PFSK-1 (cell line): ENCODE measurements around the gene GPAT3.
A peak's percentile ranks its signal among the peaks of the same experiment; 100 is the strongest.

Experiments used
- FOXP2 ChIP-seq: optimal IDR thresholded peaks from 2 replicates; pipeline ENCODE3; 2011; ENCODE audit warnings: borderline replicate concordance, control low read depth, inconsistent platforms; ENCODE audit not compliant: insufficient read depth; ENCODE audit errors: extremely low read length, extremely low read depth
- POLR2AphosphoS5 ChIP-seq: IDR thresholded peaks from 2 replicates; pipeline ENCODE4 v1.6.1; 2012; ENCODE audit warnings: low read depth, mild to moderate bottlenecking, control low read depth, low read length, moderate library complexity
- REST ChIP-seq, 2 experiments: IDR thresholded peaks; 2 replicates each; pipeline versions ENCODE4 v1.6.1 to v1.8.0; 2011 to 2012; ENCODE audit warnings: low read depth in 2 of 2, low read length in 2 of 2, control low read depth in 1 of 2, inconsistent platforms in 1 of 2, mild to moderate bottlenecking in 1 of 2, moderate library complexity in 1 of 2; ENCODE audit not compliant: insufficient read depth in 1 of 2
- SIN3A ChIP-seq: IDR thresholded peaks from 2 replicates; pipeline ENCODE4 v1.6.1; 2012; ENCODE audit warnings: mild to moderate bottlenecking, low read length, moderate library complexity, borderline replicate concordance; ENCODE audit not compliant: insufficient read depth
- TAF1 ChIP-seq: IDR thresholded peaks from 2 replicates; pipeline ENCODE4 v1.6.1; 2012; ENCODE audit warnings: low read length, control low read depth, borderline replicate concordance; ENCODE audit not compliant: insufficient read depth

DNA sequence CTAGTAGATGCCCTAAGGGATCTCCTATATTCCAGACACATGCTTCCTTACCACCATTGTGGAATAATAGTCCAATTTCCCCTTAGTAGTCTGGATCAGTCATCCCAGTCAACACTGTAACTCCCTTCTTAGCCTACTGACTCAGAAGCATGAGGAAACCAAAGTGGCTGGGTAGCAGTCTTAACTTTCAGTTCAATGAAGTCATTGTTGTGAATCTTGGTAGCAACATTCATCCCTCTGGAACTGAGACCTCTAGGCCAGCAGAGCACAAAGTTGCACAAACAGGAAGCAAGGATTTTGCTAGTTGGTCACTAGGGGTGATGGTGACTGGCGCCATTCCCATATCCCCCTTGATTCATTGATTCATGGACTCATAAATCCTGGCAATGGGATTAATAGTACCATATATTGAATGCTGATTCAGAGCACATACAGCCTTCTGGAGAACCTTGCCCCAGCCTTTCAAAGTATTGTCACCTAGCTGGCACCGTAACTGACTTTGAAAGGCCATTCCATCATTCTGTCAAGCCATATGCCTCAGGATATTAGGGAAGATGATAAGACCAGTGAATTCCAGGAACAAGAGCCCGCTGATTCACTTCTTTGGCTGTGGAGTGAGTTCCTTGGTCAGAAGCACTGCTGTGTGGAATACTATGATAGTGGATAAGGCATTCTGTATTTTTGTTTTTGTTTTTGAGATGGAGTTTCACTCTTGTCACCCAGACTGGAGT lies 19.7 kb upstream of the GPAT3 start:
- TF ChIP-seq POLR2AphosphoS5 (no peak), TAF1 (no peak), SIN3A (peak; percentile 28; the same call in 1 of the 2 replicates), REST (IDR thresholded peaks at IDR 0.05; ENCODE audit: insufficient read depth in 1 of 2, low read depth in 2 of 2, low read length in 2 of 2) (no peak), FOXP2 (no peak)
